HepG2 (cell line): ENCODE results near the gene SIVA1. TPM values are rescaled to one million over a fixed set of nuclear protein-coding genes. Genes with fewer than 3 reads are reported as not detected.

Experiments
- AHDC1 ChIP-seq: sonication (generic); formaldehyde crosslinking; IDR thresholded peaks from 2 replicates; pipeline ENCODE4 v1.5.1; 2020; ENCODE audit warnings: mild to moderate bottlenecking, missing genetic modification reagents, borderline replicate concordance
- BHLHE40 ChIP-seq: IDR thresholded peaks from 2 replicates; pipeline ENCODE4 v1.6.1; 2011; ENCODE audit warnings: low read length, improper control_type of control experiment
- BRCA1 ChIP-seq: sonication (generic); formaldehyde crosslinking; IDR thresholded peaks from 2 replicates; pipeline ENCODE4 v1.4.0; 2020; ENCODE audit warnings: missing genetic modification reagents
- DNMT1 ChIP-seq: sonication (generic); formaldehyde crosslinking; IDR thresholded peaks from 2 replicates; pipeline ENCODE4 v1.5.1; 2020; ENCODE audit warnings: mild to moderate bottlenecking, missing genetic modification reagents
- MTF2 ChIP-seq: sonication (generic); formaldehyde crosslinking; IDR thresholded peaks from 2 replicates; pipeline ENCODE4 v1.5.0; 2020; ENCODE audit warnings: missing genetic modification reagents, borderline replicate concordance
- REPIN1 ChIP-seq: sonication (generic); formaldehyde crosslinking; IDR thresholded peaks from 2 replicates; pipeline ENCODE4 v1.8.0; 2022; ENCODE audit warnings: missing genetic modification reagents, low read depth, mild to moderate bottlenecking, borderline replicate concordance
- SP4 ChIP-seq: sonication (generic); formaldehyde crosslinking; IDR thresholded peaks from 2 replicates; pipeline ENCODE4 v1.8.1; 2023; ENCODE audit warnings: mild to moderate bottlenecking, missing genetic modification reagents
- TRAFD1 ChIP-seq: sonication (generic); formaldehyde crosslinking; IDR thresholded peaks from 2 replicates; pipeline ENCODE4 v1.5.1; 2020; ENCODE audit warnings: missing genetic modification reagents, mild to moderate bottlenecking, borderline replicate concordance
- ZBTB26 ChIP-seq: IDR thresholded peaks from 2 replicates; pipeline ENCODE4 v1.6.1; 2016; ENCODE audit warnings: missing compliant biosample characterization, missing genetic modification reagents, borderline replicate concordance
- ZNF329 ChIP-seq: sonication (generic); formaldehyde crosslinking; IDR thresholded peaks from 2 replicates; pipeline ENCODE4 v1.9.0; 2021; ENCODE audit warnings: low read depth, mild to moderate bottlenecking, missing genetic modification reagents
- ZNF382 ChIP-seq: sonication (generic); formaldehyde crosslinking; IDR thresholded peaks from 2 replicates; pipeline ENCODE4 v1.5.0; 2020; ENCODE audit warnings: missing genetic modification reagents, mild to moderate bottlenecking, borderline replicate concordance
- ZNF446 ChIP-seq: sonication (generic); formaldehyde crosslinking; IDR thresholded peaks from 2 replicates; pipeline ENCODE4 v1.5.0; 2020; ENCODE audit warnings: mild to moderate bottlenecking, missing genetic modification reagents
- ZNF496 ChIP-seq: sonication (generic); formaldehyde crosslinking; IDR thresholded peaks from 2 replicates; pipeline ENCODE4 v1.8.1; 2023; ENCODE audit warnings: mild to moderate bottlenecking, moderate library complexity, missing genetic modification reagents; ENCODE audit not compliant: insufficient replicate concordance
- polyA plus RNA-seq, 8 experiments: library from polyadenylated mRNA; depleted of rRNA in 3 of 8; stranded (reverse) in 7 of 8; unstranded in 1 of 8; fragments of >200 nt; fragmentation: Illumina TruSeq in 4 of 8; extraction: Trizol in 4 of 8; gene quantifications; 2 replicates each; pipeline versions ENCODE4 v1.2.1 to v1.2.3, GENCODE V29; 2011 to 2016; ENCODE audit warnings: low read depth in 4 of 8, missing spikeins in 1 of 8, mixed read lengths in 1 of 8; ENCODE audit not compliant: insufficient read depth in 1 of 8
- total RNA-seq, 5 experiments: library from RNA; depleted of rRNA; stranded (reverse); fragments of >200 nt; fragmentation: Illumina TruSeq; extraction: Trizol; gene quantifications; 2 replicates each; pipeline ENCODE4 v1.2.3, GENCODE V29; 2016; ENCODE audit warnings: low read depth in 1 of 5
- TF ChIP-seq, protein P1 (sequence below): sonication (generic); formaldehyde crosslinking; IDR thresholded peaks from 2 replicates; pipeline ENCODE4 v1.4.0; 2020; ENCODE audit warnings: missing genetic modification reagents
- TF ChIP-seq, protein P2 (sequence below): sonication (generic); formaldehyde crosslinking; IDR thresholded peaks from 2 replicates; pipeline ENCODE4 v1.4.0; 2020; ENCODE audit warnings: low read depth, mild to moderate bottlenecking, missing genetic modification reagents

The SIVA1 gene
- total and polyA plus RNA-seq, 2 of the 13 experiments (the other 11 are each of a cell fraction or from before 2014, with no cell fraction given): 123 to 186 TPM

DNA sequence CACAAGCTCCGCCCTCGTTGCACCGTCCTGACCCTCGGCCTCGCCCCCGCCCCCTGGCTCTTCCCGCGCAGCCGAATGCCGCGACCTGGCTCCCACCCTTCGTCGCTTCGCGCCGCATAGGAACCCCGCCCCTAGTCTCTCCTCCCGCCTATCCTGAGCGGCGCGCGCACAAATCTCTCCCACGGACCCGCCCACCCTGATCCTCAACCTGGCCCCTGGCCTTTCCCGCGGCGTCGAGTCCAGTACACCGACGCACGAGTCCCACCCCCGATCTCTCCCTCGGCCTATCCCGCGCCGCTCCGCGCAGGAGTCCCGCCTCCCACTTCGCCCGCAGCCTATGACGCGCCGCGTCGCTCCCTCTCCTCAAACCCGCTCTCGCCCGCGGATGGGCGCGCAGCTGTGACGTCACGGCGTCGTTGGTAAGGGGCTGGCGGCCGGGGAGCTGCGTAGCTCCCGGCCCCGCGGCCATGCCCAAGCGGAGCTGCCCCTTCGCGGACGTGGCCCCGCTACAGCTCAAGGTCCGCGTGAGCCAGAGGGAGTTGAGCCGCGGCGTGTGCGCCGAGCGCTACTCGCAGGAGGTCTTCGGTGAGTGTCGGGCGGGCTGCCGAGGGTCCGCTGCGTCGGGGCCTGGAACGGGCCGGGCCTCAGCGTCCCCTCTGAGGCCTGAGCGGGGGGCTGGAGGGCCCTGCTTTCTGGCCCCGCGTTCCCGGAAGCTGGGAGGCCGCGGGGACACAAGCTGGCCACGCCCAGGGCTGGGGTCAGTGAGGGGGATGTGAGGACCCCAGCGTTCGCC is at the start of gene SIVA1 (continued):
- TF ChIP-seq AHDC1 (CRISPR knock-in tag) (0 out of 2 replicates have a peak, but pooled peaks have one; percentile 22), ZNF446 (no peak), SP4 (CRISPR knock-in tag) (peak; percentile 97), ZNF382 (CRISPR knock-in tag) (no peak), ZNF329 (CRISPR knock-in tag) (peak; percentile 80; the same call in 1 of the 2 replicates), BRCA1 (no peak), ZBTB26 (peak; percentile 39; the same call in 1 of the 2 replicates), TRAFD1 (CRISPR knock-in tag) (no peak), ZNF496 (CRISPR knock-in tag) (no peak), MTF2 (CRISPR knock-in tag) (no peak; the same call in 1 of the 2 replicates), REPIN1 (peak; percentile 53; the same call in 1 of the 2 replicates), DNMT1 (CRISPR knock-in tag) (0 out of 2 replicates have a peak, but pooled peaks have one; percentile 34), BHLHE40 (0 out of 2 replicates have a peak, but pooled peaks have one; percentile 5)
- TF ChIP-seq, protein P1, sequence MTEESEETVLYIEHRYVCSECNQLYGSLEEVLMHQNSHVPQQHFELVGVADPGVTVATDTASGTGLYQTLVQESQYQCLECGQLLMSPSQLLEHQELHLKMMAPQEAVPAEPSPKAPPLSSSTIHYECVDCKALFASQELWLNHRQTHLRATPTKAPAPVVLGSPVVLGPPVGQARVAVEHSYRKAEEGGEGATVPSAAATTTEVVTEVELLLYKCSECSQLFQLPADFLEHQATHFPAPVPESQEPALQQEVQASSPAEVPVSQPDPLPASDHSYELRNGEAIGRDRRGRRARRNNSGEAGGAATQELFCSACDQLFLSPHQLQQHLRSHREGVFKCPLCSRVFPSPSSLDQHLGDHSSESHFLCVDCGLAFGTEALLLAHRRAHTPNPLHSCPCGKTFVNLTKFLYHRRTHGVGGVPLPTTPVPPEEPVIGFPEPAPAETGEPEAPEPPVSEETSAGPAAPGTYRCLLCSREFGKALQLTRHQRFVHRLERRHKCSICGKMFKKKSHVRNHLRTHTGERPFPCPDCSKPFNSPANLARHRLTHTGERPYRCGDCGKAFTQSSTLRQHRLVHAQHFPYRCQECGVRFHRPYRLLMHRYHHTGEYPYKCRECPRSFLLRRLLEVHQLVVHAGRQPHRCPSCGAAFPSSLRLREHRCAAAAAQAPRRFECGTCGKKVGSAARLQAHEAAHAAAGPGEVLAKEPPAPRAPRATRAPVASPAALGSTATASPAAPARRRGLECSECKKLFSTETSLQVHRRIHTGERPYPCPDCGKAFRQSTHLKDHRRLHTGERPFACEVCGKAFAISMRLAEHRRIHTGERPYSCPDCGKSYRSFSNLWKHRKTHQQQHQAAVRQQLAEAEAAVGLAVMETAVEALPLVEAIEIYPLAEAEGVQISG (CRISPR knock-in tag): peak; percentile 72; the same call in 1 of the 2 replicates
- TF ChIP-seq, protein P2, sequence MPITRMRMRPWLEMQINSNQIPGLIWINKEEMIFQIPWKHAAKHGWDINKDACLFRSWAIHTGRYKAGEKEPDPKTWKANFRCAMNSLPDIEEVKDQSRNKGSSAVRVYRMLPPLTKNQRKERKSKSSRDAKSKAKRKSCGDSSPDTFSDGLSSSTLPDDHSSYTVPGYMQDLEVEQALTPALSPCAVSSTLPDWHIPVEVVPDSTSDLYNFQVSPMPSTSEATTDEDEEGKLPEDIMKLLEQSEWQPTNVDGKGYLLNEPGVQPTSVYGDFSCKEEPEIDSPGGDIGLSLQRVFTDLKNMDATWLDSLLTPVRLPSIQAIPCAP (CRISPR knock-in tag): peak; percentile 49; the same call in 1 of the 2 replicates
